ENCODE data around the gene LMAN2.
"Not testable (repeated sequence)": the region's sequence is repeated elsewhere in the genome, so short reads cannot be mapped to it uniquely, and the experiment has no call there.

The LMAN2 gene

GRCh38 chr5:177320879-177321278, 30.6 kb downstream of the LMAN2 start:
- DNase-seq, result no peak

GRCh38 chr5:177319913-177320588, 31.4 kb downstream of the LMAN2 start:
- no peak for DNase-seq

- DNase-seq, result peak; percentile 32
Measured at GRCh38 chr5:177317959-177318377, 33.5 kb downstream of the LMAN2 start.

- no peak for DNase-seq
Measured at GRCh38 chr5:177316005-177316404, 35.5 kb downstream of the LMAN2 start.

GRCh38 chr5:177315411-177315810, 36.1 kb downstream of the LMAN2 start:
- DNase-seq, result no peak

- DNase-seq, result no peak
Measured at GRCh38 chr5:177314376-177315342, 36.8 kb downstream of the LMAN2 start.

GRCh38 chr5:177313561-177314259, 37.8 kb downstream of the LMAN2 start:
- no peak for DNase-seq

GRCh38 chr5:177312649-177313181, 38.8 kb downstream of the LMAN2 start:
- DNase-seq, result no peak

- peak; percentile 92 for DNase-seq
Measured at GRCh38 chr5:177311723-177312648, 39.5 kb downstream of the LMAN2 start, which contains the start of gene MXD3. TSS of gene MXD3 (minus strand) at chr5:177311898. CDS start at chr5:177311830, 68 bp downstream.

GRCh38 chr5:177311392-177311722, 40.1 kb downstream of the LMAN2 start:
- no peak for DNase-seq

GRCh38 chr5:177310757-177311391, 40.6 kb downstream of the LMAN2 start:
- DNase-seq, result peak; percentile 21

GRCh38 chr5:177310332-177310731, 41.1 kb downstream of the LMAN2 start:
- DNase-seq, result no peak

- peak; percentile 68 for DNase-seq
Measured at GRCh38 chr5:177309351-177310191, 41.9 kb downstream of the LMAN2 start.

- DNase-seq, result no peak
Measured at GRCh38 chr5:177308740-177309139, 42.7 kb downstream of the LMAN2 start.

GRCh38 chr5:177307544-177308363, 43.7 kb downstream of the LMAN2 start:
- no peak for DNase-seq

- DNase-seq, result no peak
Measured at GRCh38 chr5:177306674-177307543, 44.6 kb downstream of the LMAN2 start.

GRCh38 chr5:177306103-177306640, 45.3 kb downstream of the LMAN2 start:
- not testable (repeated sequence) for DNase-seq
